HG03159 (cell line): ENCODE data around the gene RAD9A.

Experiments
- ATAC-seq: cut with Tn5 transposase; IDR thresholded peaks from one replicate; pipeline ENCODE4 v1.9.1; 2021; ENCODE audit warnings: mild to moderate bottlenecking, moderate library complexity; ENCODE audit not compliant: unreplicated experiment

The RAD9A gene

DNA sequence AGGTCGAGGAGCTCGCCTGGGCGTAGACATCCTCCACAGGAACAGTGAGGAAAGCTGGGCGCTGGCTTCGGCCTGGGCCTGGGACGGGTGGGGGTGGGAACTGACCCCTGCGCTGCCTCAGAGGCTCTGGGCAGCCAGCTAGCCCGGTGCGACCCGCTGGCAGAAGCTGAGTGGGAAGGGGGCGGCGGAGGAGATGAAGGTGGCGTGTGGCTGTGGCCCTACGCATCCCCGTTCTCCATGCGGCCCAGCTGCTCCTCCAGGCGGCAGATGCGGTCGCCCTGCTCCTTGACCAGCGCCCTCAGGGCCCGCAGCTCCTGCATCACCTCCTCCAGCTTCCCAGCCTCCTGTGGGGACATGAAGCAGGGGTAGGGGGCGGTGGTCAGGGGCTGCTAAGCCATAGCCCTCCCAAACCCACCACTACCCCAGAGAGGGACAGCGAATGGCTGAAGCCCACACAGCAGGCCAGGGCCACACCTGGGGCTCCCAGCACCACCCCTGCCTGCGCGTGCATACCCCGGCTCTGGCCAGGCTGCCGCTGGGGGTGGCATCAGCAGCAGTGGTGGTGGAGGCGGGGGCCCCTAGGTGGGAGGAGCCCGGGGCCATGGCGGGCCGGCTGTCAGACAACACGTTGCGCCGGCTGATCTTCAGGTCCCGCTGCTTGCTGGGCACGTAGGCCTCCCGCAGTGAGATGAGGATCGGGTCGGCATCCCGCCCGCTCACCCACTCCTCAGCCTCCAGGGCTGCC lies 46.5 kb downstream of the RAD9A start:
- ATAC-seq: no peak

- ATAC-seq: no peak
Measured at GRCh38 chr11:67439321-67440228, 47.8 kb downstream of the RAD9A start.

DNA sequence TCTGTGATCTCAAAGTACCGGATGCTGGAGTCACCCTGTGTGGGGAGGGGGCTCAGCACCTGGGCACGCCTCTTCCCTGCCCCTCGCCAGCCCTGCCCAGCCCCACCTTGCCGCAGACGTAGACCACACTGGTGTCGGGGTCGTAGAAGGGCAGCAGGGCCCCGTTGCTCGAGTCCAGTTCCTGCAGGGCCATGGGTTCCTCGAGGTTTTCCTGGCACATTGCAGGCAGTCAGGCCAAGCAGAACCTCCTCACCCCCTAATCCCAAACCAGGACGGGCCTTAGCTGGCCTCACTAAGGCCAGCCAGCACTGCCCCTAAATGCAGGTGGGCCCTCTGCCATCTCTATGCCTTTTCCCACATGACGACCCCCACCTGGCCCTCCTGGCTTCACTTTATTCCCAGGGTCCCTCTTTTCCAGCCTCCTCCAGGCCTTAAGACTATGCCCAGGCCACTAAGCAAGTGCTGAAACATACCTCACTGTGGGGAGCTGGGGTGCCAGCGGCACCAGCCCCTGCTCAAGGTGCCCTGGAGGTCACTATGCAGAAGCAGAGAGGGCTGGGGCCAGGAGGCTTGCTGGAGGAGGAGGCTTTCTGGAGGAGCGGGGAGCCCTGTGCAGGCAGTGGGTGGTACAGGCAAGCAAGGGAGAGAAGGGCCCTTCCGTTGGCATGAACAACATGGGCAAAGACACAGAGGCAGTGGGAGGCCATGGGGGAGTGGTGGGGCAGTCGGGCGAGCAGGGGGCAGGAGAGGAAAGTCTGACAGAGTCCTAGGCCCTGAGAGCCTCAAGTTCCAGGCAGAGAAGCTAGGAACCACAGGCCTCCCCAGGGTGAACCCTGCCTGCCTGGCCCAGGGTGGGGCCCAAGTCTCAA lies 48.7 kb downstream of the RAD9A start:
- no peak for ATAC-seq

GRCh38 chr11:67441098-67441563 lies 49.3 kb downstream of the RAD9A start:
- no peak for ATAC-seq

DNA sequence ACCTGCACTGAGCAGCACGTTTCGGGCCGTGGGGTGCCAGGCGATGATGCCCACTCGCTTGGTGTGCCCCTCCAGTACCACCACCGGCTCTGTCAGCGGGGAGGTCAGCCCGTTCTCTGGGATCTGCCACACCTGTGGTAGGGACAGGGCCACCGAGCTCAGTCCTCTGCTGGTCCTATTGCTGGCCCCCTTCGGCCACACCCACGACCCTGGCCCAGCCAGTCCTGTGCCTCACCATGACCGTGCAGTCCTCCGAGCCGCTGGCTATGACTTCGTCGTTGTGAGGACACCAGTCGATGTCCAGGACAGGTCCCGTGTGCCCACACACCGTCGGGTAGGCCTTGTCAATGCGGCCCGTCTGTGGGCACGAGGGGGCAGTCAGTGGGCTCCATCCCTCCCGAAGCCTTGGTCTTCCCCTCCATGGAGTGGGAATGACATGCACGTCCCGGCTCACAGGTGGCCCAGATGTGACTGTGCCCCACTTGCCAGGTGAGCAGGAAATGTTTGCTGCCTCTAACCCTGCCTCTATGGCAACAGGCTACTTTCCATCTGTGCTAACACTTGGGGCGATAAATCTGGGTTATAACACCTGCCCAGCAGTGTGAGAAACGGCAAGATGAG lies 50.1 kb downstream of the RAD9A start:
- ATAC-seq: no peak

- no peak for ATAC-seq
Measured at GRCh38 chr11:67442504-67443404, 51.0 kb downstream of the RAD9A start.

- ATAC-seq: no peak
Measured at GRCh38 chr11:67445515-67445914, 53.7 kb downstream of the RAD9A start.
